Left hindlimb (tissue), 1 donor: ENCODE results near the gene GLIS2.

Experiments
- DNase-seq: peaks from one replicate; pipeline ENCODE4 v3.0.0-alpha.2; 2018

Gene GLIS2

GRCh38 chr16:4298761-4299522 lies 16.9 kb upstream of the GLIS2 start:
- peak; percentile 86 for DNase-seq

DNA sequence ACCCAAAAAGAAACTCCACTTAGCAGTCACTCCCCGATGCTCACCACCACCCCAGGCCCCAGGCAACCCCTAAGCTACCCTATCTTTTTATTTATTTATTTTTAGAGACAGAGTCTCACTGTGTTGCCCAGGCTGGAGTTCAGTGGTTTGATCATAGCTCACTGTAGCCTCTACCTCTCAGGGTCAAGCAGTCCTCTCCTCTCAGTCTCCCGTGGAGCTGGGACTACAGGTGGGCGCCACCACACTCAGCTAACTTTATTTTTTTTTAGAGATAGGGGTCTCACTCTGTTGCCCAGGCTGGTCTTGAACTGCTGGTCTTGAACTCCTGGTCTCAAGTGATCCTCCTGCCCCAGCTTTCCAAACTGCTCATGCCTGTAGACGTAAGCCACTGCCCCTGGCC lies 14.7 kb upstream of the GLIS2 start:
- no peak for DNase-seq

- no peak for DNase-seq
These were observed 13.9 kb upstream of the GLIS2 start for GRCh38 chr16:4301968-4302367.

DNA sequence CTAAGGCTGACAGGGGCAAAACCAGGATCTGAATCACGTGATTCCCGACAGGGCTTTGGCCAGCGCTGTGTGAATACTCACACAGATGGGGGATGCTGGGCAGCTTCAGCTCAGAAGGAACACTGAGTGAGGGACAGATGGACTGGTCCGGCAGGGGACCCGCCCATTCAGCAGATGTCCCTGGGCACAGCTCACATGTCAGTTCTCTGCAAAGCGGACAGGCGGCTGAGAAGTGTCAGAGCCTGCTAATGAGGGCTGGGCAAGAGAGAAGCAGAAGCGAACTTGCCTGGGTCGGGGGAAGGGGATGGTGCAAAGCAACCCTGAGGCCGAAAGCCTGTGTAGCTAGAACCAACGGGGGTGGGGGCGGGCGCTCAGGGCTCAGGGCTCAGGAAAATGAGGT lies 11.9 kb upstream of the GLIS2 start:
- DNase-seq = no peak

- no peak for DNase-seq
These were observed 9.2 kb upstream of the GLIS2 start for GRCh38 chr16:4306470-4307214.

DNA sequence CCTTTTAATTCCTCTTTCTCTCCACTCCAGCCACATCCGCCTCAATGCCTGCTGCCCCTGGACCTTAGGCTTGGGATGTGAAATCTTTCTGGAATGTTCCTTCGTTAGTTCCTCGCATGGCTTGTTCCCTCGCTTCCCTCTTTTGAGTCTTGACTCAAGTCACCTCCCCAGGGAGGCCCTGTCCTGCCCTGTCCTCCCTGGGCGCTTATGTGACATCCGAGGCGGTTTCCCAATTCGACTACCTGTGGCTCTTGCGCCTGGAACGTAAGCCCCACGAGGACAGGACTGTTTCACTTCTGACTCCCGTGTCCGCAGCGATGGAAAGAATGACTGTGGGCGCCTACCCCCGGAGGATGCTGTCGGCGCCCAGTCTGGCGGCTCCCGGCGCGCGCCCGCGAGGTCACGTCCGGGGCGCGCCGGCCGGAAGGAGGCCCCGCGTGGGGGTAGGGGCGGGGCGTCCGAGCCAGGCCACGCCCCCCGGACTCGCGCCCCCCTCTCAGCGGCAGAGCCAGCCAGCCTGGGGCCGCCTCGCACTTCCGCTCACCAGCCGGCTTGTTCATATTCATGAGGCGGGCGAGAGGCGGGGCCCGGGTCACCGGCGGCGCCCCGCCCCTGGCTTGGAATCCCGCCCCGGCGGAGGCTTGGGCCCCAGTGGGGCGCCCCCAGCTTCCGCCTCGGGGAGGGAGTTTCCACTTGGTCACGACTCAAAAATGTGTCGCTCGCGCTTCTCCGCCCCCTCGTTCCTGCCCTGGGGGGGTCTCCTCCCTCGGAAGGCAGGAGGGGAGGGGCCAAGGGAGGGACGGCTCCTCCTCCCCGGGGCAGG lies 8.4 kb upstream of the GLIS2 start:
- DNase-seq = peak; percentile 95

DNA sequence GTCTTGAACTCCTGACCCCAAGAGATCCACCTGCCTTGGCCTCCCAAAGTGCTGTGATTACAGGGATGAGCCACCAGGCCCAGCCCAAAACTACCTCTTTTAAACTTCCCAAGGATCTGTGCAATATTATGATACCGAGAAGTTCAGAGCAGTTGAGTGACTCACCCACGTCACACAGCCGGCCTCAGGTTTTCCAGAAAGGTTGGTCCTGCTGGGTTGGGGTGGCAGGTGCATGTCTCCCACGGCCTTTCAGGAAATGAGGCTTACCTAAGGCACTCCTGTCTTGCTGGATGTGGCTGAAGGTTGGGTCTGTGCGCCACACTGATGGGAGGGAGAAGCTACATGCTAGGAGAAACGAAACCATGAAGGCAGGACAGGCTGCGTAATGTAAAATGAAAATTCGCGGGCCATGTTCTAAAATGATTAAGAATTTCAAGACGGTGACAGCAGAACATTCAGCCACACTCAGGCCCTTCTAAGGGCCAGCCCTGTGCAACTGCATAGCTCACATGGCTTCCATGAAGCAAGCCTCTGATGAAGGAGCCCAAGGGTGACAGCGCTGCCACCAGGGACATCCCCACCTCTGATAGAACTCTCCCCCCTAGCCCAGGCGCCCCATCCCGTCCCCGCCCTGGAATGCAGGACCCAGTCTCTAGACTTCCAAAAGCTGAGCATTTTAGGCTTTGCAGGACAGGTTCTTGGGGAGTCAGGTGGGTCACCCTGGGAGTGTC lies 6.6 kb upstream of the GLIS2 start:
- DNase-seq = no peak

DNA sequence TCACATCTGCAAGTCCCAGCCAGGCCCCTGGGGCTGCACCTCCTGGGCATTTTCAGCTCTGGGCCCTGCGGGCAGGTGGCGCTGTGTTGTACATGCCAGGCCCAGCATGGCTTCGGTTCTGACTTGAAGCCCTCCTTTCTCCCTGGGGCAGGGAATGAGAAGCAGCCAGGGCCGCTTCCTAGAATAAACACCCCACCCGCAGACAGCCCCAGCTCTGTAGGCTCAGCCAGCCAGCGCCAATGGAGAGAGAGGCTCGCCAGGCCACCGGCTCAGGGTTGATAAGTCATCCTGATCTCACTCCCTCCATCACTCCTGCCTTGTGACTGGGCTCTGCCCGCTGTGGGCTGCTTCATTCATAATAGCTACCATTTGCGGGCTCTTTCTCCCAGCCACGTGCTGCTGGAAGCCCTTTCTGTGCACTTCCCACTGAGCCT lies 6.0 kb upstream of the GLIS2 start:
- DNase-seq = no peak

DNA sequence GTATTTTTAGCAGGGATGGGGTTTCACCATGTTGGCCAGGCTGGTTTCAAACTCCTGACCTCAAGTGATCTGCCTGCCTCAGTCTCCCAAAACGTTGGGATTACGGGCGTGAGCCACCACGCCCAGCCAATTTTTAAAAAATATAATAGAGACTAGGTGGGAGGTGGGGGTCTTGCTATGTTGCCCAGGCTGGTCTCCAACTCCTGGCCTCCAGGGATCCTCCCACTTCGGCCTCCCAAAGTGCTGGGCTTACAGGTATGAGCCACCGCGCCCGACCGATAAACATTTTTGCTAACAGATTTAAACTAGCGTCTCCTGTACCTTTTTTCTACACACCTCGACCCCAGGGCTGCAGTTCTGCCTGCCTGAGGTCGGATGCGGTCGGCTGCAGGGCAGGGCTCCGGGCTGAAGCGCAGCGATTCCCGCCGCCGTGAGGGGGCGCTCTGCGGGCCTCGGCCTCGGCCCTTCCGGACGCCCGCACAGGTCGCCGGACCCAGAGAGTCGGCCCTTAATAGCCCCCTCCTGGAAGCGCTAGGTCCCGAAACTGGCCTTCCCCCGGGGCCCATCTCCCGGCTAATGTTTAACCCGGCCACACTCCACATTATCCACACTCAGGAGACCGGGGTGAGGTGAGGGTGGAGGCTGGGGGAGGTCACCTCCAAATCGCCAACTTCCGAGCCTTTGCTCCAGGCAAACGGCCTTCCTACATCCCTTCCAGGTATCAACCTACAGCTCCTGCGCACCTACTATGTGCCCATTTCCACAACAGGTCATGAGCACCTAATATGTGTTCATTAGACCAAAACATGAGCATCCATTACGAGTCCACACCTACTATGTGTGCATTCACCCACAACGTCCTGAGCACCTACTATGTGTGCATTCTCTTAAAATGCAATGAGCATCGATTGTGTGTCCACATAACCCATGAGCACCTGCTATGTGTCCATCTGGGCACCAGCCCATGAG lies 2.0 kb upstream of the GLIS2 start:
- no peak for DNase-seq

DNA sequence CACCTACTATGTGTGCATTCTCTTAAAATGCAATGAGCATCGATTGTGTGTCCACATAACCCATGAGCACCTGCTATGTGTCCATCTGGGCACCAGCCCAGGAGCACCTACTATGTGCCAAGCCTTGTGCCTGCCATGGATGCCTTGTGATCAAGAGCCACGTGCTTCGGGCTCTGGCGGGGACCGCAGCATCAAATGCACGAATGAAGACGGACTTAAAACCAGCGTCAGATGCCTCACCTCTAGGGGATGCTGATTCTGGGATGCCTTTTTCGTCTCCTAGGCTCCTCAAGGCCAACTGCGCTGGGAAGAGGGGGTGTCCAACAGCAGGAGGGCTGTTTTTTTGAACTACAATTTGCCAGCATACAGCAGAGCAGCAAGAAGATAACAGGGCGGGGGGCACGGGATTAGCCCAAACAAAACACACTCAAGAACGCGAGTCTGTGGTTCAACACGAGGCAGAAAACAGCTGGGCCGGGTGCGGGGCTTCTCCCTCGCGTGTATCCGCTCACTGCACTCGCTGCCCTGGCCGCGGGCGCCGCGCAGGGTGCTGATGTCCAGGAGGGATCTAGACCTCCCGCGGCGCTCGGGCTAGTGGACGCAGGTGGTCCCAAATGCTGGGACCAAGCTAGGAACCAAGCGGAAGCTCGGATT lies 1.2 kb upstream of the GLIS2 start:
- DNase-seq = no peak

- DNase-seq = no peak
These were observed 419 bp downstream of the GLIS2 start for GRCh38 chr16:4316108-4316863.

DNA sequence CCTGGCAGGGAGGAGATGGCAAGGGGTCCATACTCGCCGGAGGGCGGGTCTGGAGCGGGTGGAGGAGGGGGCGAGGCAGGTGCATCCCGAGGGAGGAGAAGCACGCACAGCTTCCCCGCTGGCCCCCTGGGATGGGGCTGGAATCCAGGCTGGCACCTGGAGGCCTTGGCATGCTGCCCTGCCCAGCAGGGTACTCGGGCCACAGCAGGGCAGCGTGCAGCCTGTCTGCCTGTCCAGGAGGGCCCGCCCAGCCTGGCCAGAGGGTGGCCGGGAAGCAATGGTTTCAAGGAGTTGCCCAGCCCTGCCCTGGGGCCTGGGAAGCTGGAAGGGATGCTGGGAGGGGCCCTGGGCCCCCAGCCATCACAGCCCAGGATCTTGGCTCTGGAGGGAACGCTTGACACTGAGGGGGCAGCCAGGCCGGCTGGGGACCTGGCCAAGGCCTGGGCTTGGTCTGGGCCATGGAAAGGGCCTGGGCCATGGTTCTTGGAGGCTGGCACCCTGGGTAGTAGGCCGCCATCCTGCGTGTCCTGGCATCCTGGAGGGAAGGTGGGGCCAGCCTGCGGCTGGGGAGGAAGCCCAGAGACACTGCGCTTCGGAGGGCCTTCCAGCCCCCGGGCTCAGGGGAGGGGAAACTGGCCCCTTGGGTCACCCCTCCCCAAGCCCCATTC lies 1.1 kb downstream of the GLIS2 start:
- peak; percentile 73 for DNase-seq

DNA sequence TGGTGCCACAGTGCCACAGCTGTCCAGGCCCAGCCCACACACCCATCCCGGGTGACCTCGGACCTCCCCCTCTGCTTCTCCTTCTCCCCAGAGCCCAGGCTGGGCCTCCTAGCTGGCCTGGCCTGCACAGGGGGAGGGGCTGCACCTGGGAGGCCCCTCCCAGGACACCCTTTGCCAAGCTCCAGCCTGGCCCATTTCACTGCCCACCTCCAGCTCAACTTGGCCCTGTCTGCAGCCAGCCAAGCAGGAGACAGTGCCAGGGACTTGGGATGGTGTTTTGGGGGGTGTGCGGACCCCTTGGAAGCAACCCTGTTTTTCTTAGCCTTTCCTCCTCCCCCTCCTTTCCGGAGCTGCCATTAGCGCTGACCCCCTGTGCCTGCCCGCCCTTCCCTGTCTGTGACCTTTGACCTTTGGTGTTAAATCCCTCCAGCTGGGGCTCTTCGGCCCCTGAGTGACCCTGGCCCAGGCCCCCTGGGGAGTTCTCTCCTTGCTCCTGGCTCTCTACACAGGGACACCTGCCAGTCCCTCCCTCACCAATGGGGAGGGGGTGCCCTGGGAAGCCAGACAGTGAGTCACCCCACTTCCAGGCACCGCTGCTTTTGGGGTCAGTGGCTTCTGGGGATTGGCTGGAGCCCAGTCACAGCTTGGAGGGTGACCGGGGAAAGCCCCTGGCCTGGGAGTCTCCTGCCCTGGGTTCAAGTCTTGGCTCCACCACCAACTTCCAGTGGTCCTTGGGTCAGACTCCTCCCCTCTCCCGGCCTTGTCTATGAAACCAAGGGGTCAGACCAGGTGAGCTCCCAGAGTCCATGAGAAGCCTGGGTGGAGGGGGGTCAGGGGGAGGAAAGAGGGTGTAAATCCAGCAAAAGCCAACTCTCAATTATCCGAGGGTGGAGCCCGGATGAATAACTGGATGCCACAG lies 1.9 kb downstream of the GLIS2 start:
- DNase-seq = peak; percentile 71

- DNase-seq = no peak
These were observed 2.6 kb downstream of the GLIS2 start for GRCh38 chr16:4318451-4318910.

DNA sequence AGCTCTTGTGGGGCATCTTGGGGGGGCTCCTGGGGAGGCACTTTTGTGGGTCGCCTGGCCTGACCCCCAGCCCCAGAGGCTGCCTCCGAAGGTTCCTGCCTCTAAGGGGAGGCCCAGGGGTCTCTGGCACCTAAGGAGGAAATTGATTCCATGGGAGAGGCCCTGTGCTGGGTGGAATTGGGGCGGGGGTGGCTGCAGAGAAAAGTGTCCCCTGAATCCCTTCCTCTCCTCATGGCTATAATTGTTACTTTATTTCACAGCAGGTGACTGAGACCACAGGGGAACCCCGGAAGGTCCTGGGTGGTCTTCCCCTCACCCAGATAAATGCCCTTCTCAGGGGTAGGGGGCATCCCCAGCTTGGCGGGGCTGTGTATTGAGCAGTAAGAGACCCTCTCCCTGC lies 3.1 kb downstream of the GLIS2 start:
- no peak for DNase-seq

- DNase-seq = no peak
These were observed 3.9 kb downstream of the GLIS2 start for GRCh38 chr16:4319454-4320421.

GRCh38 chr16:4320571-4321137 lies 4.8 kb downstream of the GLIS2 start:
- DNase-seq = no peak
